ENCODE measurements around the gene BTBD19.

GRCh38 chr1:44826375-44827196 lies 18.3 kb downstream of the BTBD19 start:
- TF ChIP-seq CREB1 (IDR thresholded peaks at IDR 0.05; ENCODE audit: low read depth) (no peak), MAX (IDR thresholded peaks at IDR 0.05) (no peak), RAD21 (IDR thresholded peaks at IDR 0.05; ENCODE audit: low read depth) (no peak), TEAD4 (IDR thresholded peaks at IDR 0.05) (no peak), CEBPB (IDR thresholded peaks at IDR 0.05) (no peak)
